ENCODE data around the gene KCNT1. TPM values are rescaled to one million over a fixed set of nuclear protein-coding genes. Genes with fewer than 3 reads are reported as not detected.

The KCNT1 gene
- total RNA-seq, 1 donor from 2014 or later, result not detected

- no peaks in the 10 kb centered on the region for H3K9me3 Mint-ChIP-seq
- H3K4me1 Mint-ChIP-seq (ENCODE audit: low read depth), result no peaks in the 10 kb centered on the region
- no peaks in the 10 kb centered on the region for H3K36me3 Mint-ChIP-seq (ENCODE audit: low read depth)
Measured at GRCh38 chr9:135783540-135784245, 81.7 kb downstream of the KCNT1 start.

GRCh38 chr9:135785013-135785575, 83.1 kb downstream of the KCNT1 start:
- intact Hi-C loops (cut with micrococcal nuclease), result no loop called here
- Mint-ChIP-seq H3K27me3 (ENCODE audit: low read depth) (no peaks in the 10 kb centered on the region), H3K4me1 (ENCODE audit: low read depth) (no peaks in the 10 kb centered on the region), H3K27ac (no peak overlapping the region), H3K9me3 (no peaks in the 10 kb centered on the region), H3K4me3 (ENCODE audit: low read depth) (no peak overlapping the region), H3K36me3 (ENCODE audit: low read depth) (no peaks in the 10 kb centered on the region)
- DNase-seq (ENCODE audit: low spot score), result no peak

More at GRCh38 chr9:135783540-135784245, 81.7 kb downstream of the KCNT1 start:
- Mint-ChIP-seq H3K4me3 (ENCODE audit: low read depth) (no peak overlapping the region), H3K27ac (no peak overlapping the region), H3K27me3 (ENCODE audit: low read depth) (no peaks in the 10 kb centered on the region)
- DNase-seq (ENCODE audit: low spot score), result no peak
- intact Hi-C loops (cut with micrococcal nuclease), result no loop called here

GRCh38 chr9:135786146-135786690, 84.2 kb downstream of the KCNT1 start:
- Mint-ChIP-seq H3K4me1 (ENCODE audit: low read depth) (no peaks in the 10 kb centered on the region), H3K9me3 (no peaks in the 10 kb centered on the region), H3K27me3 (ENCODE audit: low read depth) (no peaks in the 10 kb centered on the region), H3K27ac (no peak overlapping the region), H3K36me3 (ENCODE audit: low read depth) (no peaks in the 10 kb centered on the region), H3K4me3 (ENCODE audit: low read depth) (no peak overlapping the region)
- intact Hi-C loops (cut with micrococcal nuclease), result no loop called here
- DNase-seq (ENCODE audit: low spot score), result no peak

GRCh38 chr9:135787317-135787716, 85.3 kb downstream of the KCNT1 start:
- no peaks in the 10 kb centered on the region for H3K9me3 Mint-ChIP-seq
- no peaks in the 10 kb centered on the region for H3K27me3 Mint-ChIP-seq (ENCODE audit: low read depth)
- no peaks in the 10 kb centered on the region for H3K36me3 Mint-ChIP-seq (ENCODE audit: low read depth)
- H3K4me3 Mint-ChIP-seq (ENCODE audit: low read depth), result no peak overlapping the region
- H3K4me1 Mint-ChIP-seq (ENCODE audit: low read depth), result no peaks in the 10 kb centered on the region
- intact Hi-C loops (cut with micrococcal nuclease), result no loop called here
- DNase-seq (ENCODE audit: low spot score), result no peak
- H3K27ac Mint-ChIP-seq, result no peak overlapping the region

DNA sequence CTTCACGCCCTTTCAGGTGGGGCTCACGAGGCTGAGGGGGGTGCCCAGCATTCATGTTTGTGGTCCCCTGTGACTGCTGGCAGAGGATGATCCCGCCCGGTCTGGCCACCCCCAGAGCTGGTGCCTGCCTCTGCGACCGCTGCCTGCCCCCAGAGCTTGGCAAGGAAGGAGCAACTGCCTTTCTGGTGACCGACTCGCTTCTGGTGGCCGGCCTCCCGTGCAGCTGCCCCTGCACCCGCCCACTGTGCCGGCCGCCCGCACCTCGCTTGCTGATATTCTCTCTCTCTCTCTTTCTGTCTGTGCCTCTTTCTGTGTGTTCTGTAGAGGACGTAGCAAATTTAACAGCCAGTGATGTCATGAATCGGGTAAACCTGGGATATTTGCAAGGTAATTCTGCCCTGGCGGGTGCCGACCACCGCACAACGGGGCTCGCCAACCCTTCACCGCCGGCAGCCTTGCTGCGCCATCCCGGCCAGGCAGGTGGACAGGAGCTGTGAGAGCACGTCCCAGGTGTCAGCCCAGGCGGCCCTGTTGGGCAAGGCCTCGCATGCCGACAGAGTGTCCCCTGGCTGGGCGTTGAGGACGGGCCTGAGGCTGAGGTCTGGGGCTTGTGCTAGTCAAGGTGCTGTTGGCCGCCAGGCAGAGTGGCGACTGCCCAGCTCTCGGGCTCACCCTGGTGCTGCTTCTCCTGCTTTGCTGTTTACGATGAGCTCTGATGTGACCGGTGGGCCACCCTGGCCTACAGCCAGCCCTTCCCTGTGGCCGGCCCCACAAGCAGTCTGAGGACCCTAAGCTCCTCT, 86.0 kb downstream of the KCNT1 start:
- H3K4me1 Mint-ChIP-seq (ENCODE audit: low read depth), result no peaks in the 10 kb centered on the region
- no peak for DNase-seq (ENCODE audit: low spot score)
- intact Hi-C loops (cut with micrococcal nuclease), result no loop called here
- H3K36me3 Mint-ChIP-seq (ENCODE audit: low read depth), result no peaks in the 10 kb centered on the region
- H3K9me3 Mint-ChIP-seq, result no peaks in the 10 kb centered on the region
- no peak overlapping the region for H3K4me3 Mint-ChIP-seq (ENCODE audit: low read depth)
- H3K27me3 Mint-ChIP-seq (ENCODE audit: low read depth), result no peaks in the 10 kb centered on the region
- H3K27ac Mint-ChIP-seq, result no peak overlapping the region

- no peaks in the 10 kb centered on the region for H3K36me3 Mint-ChIP-seq (ENCODE audit: low read depth)
- no peak overlapping the region for H3K27ac Mint-ChIP-seq
- H3K4me1 Mint-ChIP-seq (ENCODE audit: low read depth), result no peaks in the 10 kb centered on the region
- no peak overlapping the region for H3K4me3 Mint-ChIP-seq (ENCODE audit: low read depth)
- no peaks in the 10 kb centered on the region for H3K9me3 Mint-ChIP-seq
- intact Hi-C loops (cut with micrococcal nuclease), result no loop called here
- no peak for DNase-seq (ENCODE audit: low spot score)
- no peaks in the 10 kb centered on the region for H3K27me3 Mint-ChIP-seq (ENCODE audit: low read depth)
Measured at GRCh38 chr9:135788576-135789300, 86.8 kb downstream of the KCNT1 start.

DNA sequence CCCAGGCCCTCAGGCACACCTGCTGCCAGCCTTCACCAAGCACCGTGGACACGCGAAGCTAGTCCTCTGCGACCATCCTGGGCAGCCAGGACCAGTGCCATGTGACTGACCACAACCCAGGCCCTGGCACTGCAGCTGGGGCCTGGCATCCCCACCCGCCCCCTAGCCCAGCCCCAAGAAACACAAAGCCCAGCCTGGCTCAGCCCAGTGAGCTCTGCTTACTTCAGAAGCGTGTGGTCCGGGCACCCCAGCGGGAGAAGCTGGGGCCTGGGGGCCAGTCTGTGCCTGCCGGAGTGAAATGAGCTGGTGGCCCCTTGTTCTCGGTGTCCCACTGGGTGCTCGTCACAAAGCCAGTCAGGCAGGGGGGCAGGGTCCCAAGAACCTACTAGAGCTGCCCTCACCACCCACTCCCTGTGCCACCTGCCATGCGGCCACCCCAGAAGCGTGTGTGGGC, 87.9 kb downstream of the KCNT1 start:
- Mint-ChIP-seq H3K4me3 (ENCODE audit: low read depth) (no peak overlapping the region), H3K4me1 (ENCODE audit: low read depth) (no peaks in the 10 kb centered on the region), H3K36me3 (ENCODE audit: low read depth) (no peaks in the 10 kb centered on the region), H3K27me3 (ENCODE audit: low read depth) (no peaks in the 10 kb centered on the region), H3K27ac (no peak overlapping the region), H3K9me3 (no peaks in the 10 kb centered on the region)
- DNase-seq (ENCODE audit: low spot score), result no peak
- intact Hi-C loops (cut with micrococcal nuclease), result no loop called here

- Mint-ChIP-seq H3K27me3 (ENCODE audit: low read depth) (no peaks in the 10 kb centered on the region), H3K36me3 (ENCODE audit: low read depth) (no peaks in the 10 kb centered on the region), H3K4me1 (ENCODE audit: low read depth) (no peaks in the 10 kb centered on the region), H3K27ac (no peak overlapping the region), H3K4me3 (ENCODE audit: low read depth) (no peak overlapping the region), H3K9me3 (no peaks in the 10 kb centered on the region)
- no peak for DNase-seq (ENCODE audit: low spot score)
- intact Hi-C loops (cut with micrococcal nuclease), result no loop called here
Measured at GRCh38 chr9:135790356-135790755, 88.4 kb downstream of the KCNT1 start.

DNA sequence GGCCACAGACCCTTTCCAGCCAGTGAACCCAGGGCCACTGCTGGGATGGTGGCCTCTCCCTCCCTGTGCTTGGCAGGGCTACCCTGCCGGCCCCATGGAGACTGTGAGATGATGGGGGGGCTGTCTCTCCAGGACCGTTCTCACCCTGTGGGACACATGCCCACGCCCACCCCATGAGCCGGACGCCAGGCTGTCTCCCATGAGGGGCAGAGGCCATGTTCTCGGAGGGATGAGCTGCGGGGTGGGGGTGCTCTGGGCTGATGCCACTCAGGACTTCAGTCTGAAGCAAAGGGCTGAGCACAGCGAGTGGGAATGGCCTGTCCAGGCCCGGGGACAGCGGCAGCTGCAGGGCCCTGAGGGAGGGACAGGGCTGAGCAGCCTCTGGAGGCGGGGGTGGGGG, 88.9 kb downstream of the KCNT1 start:
- H3K9me3 Mint-ChIP-seq, result no peaks in the 10 kb centered on the region
- H3K27me3 Mint-ChIP-seq (ENCODE audit: low read depth), result no peaks in the 10 kb centered on the region
- H3K4me3 Mint-ChIP-seq (ENCODE audit: low read depth), result no peak overlapping the region
- H3K4me1 Mint-ChIP-seq (ENCODE audit: low read depth), result no peaks in the 10 kb centered on the region
- intact Hi-C loops (cut with micrococcal nuclease), result no loop called here
- no peak overlapping the region for H3K27ac Mint-ChIP-seq
- H3K36me3 Mint-ChIP-seq (ENCODE audit: low read depth), result no peaks in the 10 kb centered on the region
- no peak for DNase-seq (ENCODE audit: low spot score)

DNA sequence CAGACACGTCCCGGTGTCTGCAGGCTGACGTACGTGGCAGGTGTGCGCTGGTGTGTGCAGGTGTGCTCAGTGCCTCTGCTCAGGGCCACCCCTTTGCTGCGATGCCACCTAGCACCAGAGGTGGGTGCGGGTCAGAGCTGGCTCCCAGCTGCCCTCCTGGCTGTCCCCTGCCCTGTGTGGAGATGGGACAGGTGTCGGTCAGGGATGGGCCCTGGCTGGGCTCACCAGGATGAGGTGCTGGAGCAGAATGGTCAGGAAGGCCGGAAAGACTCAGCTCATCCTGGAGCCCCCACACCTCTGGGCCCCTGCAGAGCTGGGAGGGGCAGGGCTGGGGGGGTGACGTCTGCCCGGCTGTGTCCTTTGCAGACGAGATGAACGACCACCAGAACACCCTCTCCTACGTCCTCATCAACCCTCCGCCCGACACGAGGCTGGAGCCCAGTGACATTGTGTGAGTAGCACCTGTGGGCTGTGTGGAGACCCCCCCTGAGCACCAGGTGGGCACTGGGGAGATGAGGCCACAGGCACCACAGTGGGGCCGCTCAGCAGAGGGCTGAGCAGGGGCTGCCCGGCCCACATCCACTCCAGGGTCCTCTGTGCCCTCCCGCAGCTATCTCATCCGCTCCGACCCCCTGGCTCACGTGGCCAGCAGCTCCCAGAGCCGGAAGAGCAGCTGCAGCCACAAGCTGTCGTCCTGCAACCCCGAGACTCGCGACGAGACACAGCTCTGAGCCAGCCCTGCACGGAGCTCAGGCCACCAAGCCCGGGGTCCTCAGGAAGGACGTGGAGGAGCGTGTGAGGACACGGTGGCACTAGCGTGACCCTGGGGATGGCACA, 89.7 kb downstream of the KCNT1 start:
- Mint-ChIP-seq H3K4me3 (ENCODE audit: low read depth) (no peak overlapping the region), H3K27me3 (ENCODE audit: low read depth) (no peaks in the 10 kb centered on the region), H3K9me3 (no peaks in the 10 kb centered on the region), H3K27ac (no peak overlapping the region), H3K4me1 (ENCODE audit: low read depth) (no peaks in the 10 kb centered on the region), H3K36me3 (ENCODE audit: low read depth) (no peaks in the 10 kb centered on the region)
- DNase-seq (ENCODE audit: low spot score), result no peak
- intact Hi-C loops (cut with micrococcal nuclease), result no loop called here

- H3K36me3 Mint-ChIP-seq (ENCODE audit: low read depth), result no peaks in the 10 kb centered on the region
- no peaks in the 10 kb centered on the region for H3K9me3 Mint-ChIP-seq
- no peak overlapping the region for H3K27ac Mint-ChIP-seq
Measured at GRCh38 chr9:135792268-135793128, 90.5 kb downstream of the KCNT1 start.

More at GRCh38 chr9:135792268-135793128, 90.5 kb downstream of the KCNT1 start:
- intact Hi-C loops (cut with micrococcal nuclease), result no loop called here
- Mint-ChIP-seq H3K4me3 (ENCODE audit: low read depth) (no peak overlapping the region), H3K27me3 (ENCODE audit: low read depth) (no peaks in the 10 kb centered on the region), H3K4me1 (ENCODE audit: low read depth) (no peaks in the 10 kb centered on the region)
- DNase-seq (ENCODE audit: low spot score), result no peak
